HL-60/S4 treated with phorbol 12-myristate 13-acetate at 8.2 ng/mL for 4 days and 3 days (cell line): Measurements from ENCODE around the gene DSE.

ENCODE experiments used
- in situ Hi-C: fragments of 300-500 bp; cut with MboI; formaldehyde crosslinking; loops from 2 replicates; pipeline ENCODE4 v1.15.0; 2022; ENCODE audit warnings: low sequenced_read_pairs

DSE gene

GRCh38 chr6:116467514-116467913 lies 96.8 kb downstream of the DSE start:
- in situ Hi-C loops = no loop called here

GRCh38 chr6:116468293-116468692 lies 97.5 kb downstream of the DSE start:
- in situ Hi-C loops = no loop called here

- in situ Hi-C loops = no loop called here
Measured at GRCh38 chr6:116471531-116471930, 100.8 kb downstream of the DSE start.

GRCh38 chr6:116472706-116473105 lies 102.0 kb downstream of the DSE start:
- in situ Hi-C loops = no loop called here

- in situ Hi-C loops = no loop called here
Measured at GRCh38 chr6:116475141-116475540, 104.4 kb downstream of the DSE start.

GRCh38 chr6:116476002-116476678 lies 105.4 kb downstream of the DSE start:
- in situ Hi-C loops = no loop called here

GRCh38 chr6:116482780-116483179 lies 112.0 kb downstream of the DSE start:
- in situ Hi-C loops = no loop called here

- in situ Hi-C loops = no loop called here
Measured at GRCh38 chr6:116483616-116484015, 112.9 kb downstream of the DSE start.

- in situ Hi-C loops = no loop called here
Measured at GRCh38 chr6:116485559-116486184, 114.9 kb downstream of the DSE start.

GRCh38 chr6:116491610-116492330 lies 121.0 kb downstream of the DSE start:
- in situ Hi-C loops = no loop called here

GRCh38 chr6:116492331-116493067 lies 121.8 kb downstream of the DSE start:
- in situ Hi-C loops = no loop called here
